Neutrophil (primary cell): ENCODE measurements around the gene ADCY2.

Experiments used
- H3K27ac ChIP-seq: fragments of 200-600 bp; sonication (generic); 2 replicates; pipeline ENCODE4 v1.5.1; 2016; ENCODE audit warnings: mild to moderate bottlenecking, moderate library complexity
- H3K27me3 ChIP-seq: fragments of 200-600 bp; sonication (generic); 2 replicates; pipeline ENCODE4 v1.6.0; 2016; ENCODE audit warnings: mild to moderate bottlenecking
- H3K36me3 ChIP-seq: fragments of 200-600 bp; sonication (generic); 2 replicates; pipeline ENCODE4 v1.5.1; 2017
- H3K4me1 ChIP-seq, 2 experiments: fragments of 200-600 bp in 1 of 2; sonication (generic) in 1 of 2; 1 replicate in 1 of 2; 2 replicates in 1 of 2; pipeline versions ENCODE4 v1.5.1 to v1.6.1; 2013 to 2016; ENCODE audit warnings: low read depth in 1 of 2, low read length in 1 of 2, mild to moderate bottlenecking in 1 of 2, moderate library complexity in 1 of 2; ENCODE audit not compliant: control insufficient read depth in 1 of 2, insufficient read depth in 1 of 2
- H3K4me3 ChIP-seq, 2 experiments: fragments of 200-600 bp in 1 of 2; sonication (generic) in 1 of 2; 1 replicate in 1 of 2; 2 replicates in 1 of 2; pipeline ENCODE4 v1.5.1; 2013 to 2016; ENCODE audit warnings: low read depth in 1 of 2, low read length in 1 of 2, mild to moderate bottlenecking in 1 of 2, moderate library complexity in 1 of 2
- H3K9me3 ChIP-seq: fragments of 200-600 bp; sonication (generic); 2 replicates; pipeline ENCODE4 v1.5.1; 2016
- CTCF ChIP-seq: fragments of 200-600 bp; sonication (generic); IDR thresholded peaks from 2 replicates; pipeline ENCODE4 v1.5.1; 2016; ENCODE audit warnings: antibody characterized with exemption

ADCY2 gene

GRCh38 chr5:7875151-7875550 is 479.2 kb downstream of the ADCY2 start:
- no peak for TF ChIP-seq CTCF
- Histone ChIP-seq H3K36me3 (peaks cover 16% of the 10 kb centered on the region), H3K4me3 (no peak overlapping the region), H3K9me3 (no peaks in the 10 kb centered on the region), H3K27ac (no peak overlapping the region), H3K4me1 (peaks cover 19 to 24% of the 10 kb centered on the region in 2 experiments), H3K27me3 (no peaks in the 10 kb centered on the region)

- Histone ChIP-seq H3K27ac (no peak overlapping the region), H3K36me3 (peaks cover 16% of the 10 kb centered on the region), H3K4me3 (no peak overlapping the region), H3K4me1 (peaks cover 31 to 32% of the 10 kb centered on the region in 2 experiments), H3K27me3 (no peaks in the 10 kb centered on the region), H3K9me3 (no peaks in the 10 kb centered on the region)
- no peak for TF ChIP-seq CTCF
These were observed 480.9 kb downstream of the ADCY2 start for GRCh38 chr5:7876867-7877266.

GRCh38 chr5:7877851-7878250 is 481.9 kb downstream of the ADCY2 start:
- H3K27ac ChIP-seq: peak overlapping the region; percentile 65
- no peak overlapping the region for H3K4me3 ChIP-seq
- H3K9me3 ChIP-seq: no peaks in the 10 kb centered on the region
- peaks cover 41 to 42% of the 10 kb centered on the region in 2 experiments for H3K4me1 ChIP-seq
- H3K27me3 ChIP-seq: no peaks in the 10 kb centered on the region
- peaks cover 16% of the 10 kb centered on the region for H3K36me3 ChIP-seq
- TF ChIP-seq CTCF: no peak

GRCh38 chr5:7878381-7878873 is 482.5 kb downstream of the ADCY2 start:
- Histone ChIP-seq H3K36me3 (peaks cover 16% of the 10 kb centered on the region), H3K9me3 (no peaks in the 10 kb centered on the region), H3K4me1 (peaks cover 46 to 47% of the 10 kb centered on the region in 2 experiments), H3K27ac (peak overlapping the region; percentile 65), H3K4me3 (no peak overlapping the region), H3K27me3 (no peaks in the 10 kb centered on the region)
- TF ChIP-seq CTCF: no peak
